22Rv1 (cell line): ENCODE data around the gene NEUROD2.
A peak's percentile ranks its signal among the peaks of the same experiment; 100 is the strongest.

ENCODE experiments used
- H3K27ac ChIP-seq: fragments of 450-650 bp; 2 replicates; pipeline ENCODE4 v1.5.1; 2017
- CTCF ChIP-seq: fragments of 450-650 bp; IDR thresholded peaks from 2 replicates; pipeline ENCODE4 v1.5.1; 2017; ENCODE audit warnings: mild to moderate bottlenecking
- ZFX ChIP-seq: fragments of 450-650 bp; IDR thresholded peaks from 2 replicates; pipeline ENCODE4 v1.6.1; 2017; ENCODE audit warnings: antibody characterized with exemption, borderline replicate concordance

The NEUROD2 gene

GRCh38 chr17:39578272-39578671 lies 29.4 kb downstream of the NEUROD2 start:
- TF ChIP-seq ZFX: no peak
- no peak for TF ChIP-seq CTCF
- no peak overlapping the region for H3K27ac ChIP-seq

- H3K27ac ChIP-seq: no peak overlapping the region
- TF ChIP-seq ZFX (no peak), CTCF (peak; percentile 61)
Observed at GRCh38 chr17:39576187-39576586, 31.5 kb downstream of the NEUROD2 start.

GRCh38 chr17:39573447-39574298 lies 34.0 kb downstream of the NEUROD2 start:
- TF ChIP-seq CTCF (no peak), ZFX (no peak)
- peak overlapping the region; percentile 93 for H3K27ac ChIP-seq

DNA sequence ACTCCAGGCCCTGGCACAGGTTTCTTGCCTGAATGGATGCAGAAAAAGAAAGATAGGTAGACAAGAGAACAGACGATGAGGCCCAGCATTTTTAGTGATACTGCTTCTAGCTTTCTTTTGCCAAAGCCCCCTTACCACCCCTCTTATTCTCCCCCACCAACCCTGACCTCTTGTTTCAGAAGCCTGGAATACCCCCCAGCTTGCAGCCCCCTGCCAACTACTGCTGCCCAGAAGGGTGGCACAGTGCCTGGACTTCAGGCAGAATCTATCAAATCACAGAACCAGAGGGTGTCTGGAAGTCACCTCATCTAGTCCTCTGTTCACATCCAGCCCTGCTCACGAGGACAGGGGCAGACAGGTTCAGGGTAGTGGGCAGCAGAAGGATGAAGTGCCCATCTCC lies 35.6 kb downstream of the NEUROD2 start:
- no peak for TF ChIP-seq ZFX
- no peak for TF ChIP-seq CTCF
- H3K27ac ChIP-seq: 0 out of 2 replicates have a peak overlapping the region, but pooled peaks have one; percentile 93

- no peak for TF ChIP-seq ZFX
- no peak for TF ChIP-seq CTCF
- no peak overlapping the region for H3K27ac ChIP-seq
Observed at GRCh38 chr17:39569126-39569525, 38.6 kb downstream of the NEUROD2 start.

GRCh38 chr17:39568702-39569101 lies 39.0 kb downstream of the NEUROD2 start:
- TF ChIP-seq ZFX: no peak
- no peak for TF ChIP-seq CTCF
- H3K27ac ChIP-seq: no peak overlapping the region

GRCh38 chr17:39566094-39566850 lies 41.4 kb downstream of the NEUROD2 start:
- TF ChIP-seq ZFX (no peak), CTCF (no peak)
- no peak overlapping the region for H3K27ac ChIP-seq
